B cell (primary cell): Measurements from ENCODE around the gene ATP10A. TPM values are rescaled to one million over a fixed set of nuclear protein-coding genes. Genes with fewer than 3 reads are reported as not detected.

Source experiments
- ATAC-seq: fragments of 200-7000 bp; cut with Tn5 transposase; one replicate; pipeline ENCODE4 v1.10.0; 2021; ENCODE audit warnings: low read depth, mild to moderate bottlenecking, moderate number of reproducible peaks, moderate library complexity
- CTCF ChIA-PET: fragments of 350-600 bp; sonication (Branson Sonifier 250); formaldehyde crosslinking; loops from one replicate; lab custom pipeline; 2021; ENCODE audit warnings: antibody characterized with exemption, inconsistent platforms; lab: Charles Lee
- POLR2A ChIA-PET: fragments of 350-600 bp; sonication (Branson Sonifier 250); formaldehyde crosslinking; loops from one replicate; lab custom pipeline; 2021; ENCODE audit warnings: antibody characterized with exemption; lab: Charles Lee
- DNase-seq: peaks from one replicate; pipeline ENCODE4 v3.0.0; 2013
- H2AFZ ChIP-seq: 2 replicates; pipeline ENCODE4 v1.6.1; 2012; ENCODE audit warnings: mild to moderate bottlenecking, low read depth, low read length; ENCODE audit not compliant: insufficient read depth, poor library complexity, severe bottlenecking
- H3K27ac ChIP-seq, 2 donors: 1 replicate in 1 of 2; 2 replicates in 1 of 2; pipeline ENCODE4 v1.5.1; 2012 to 2013; ENCODE audit warnings: low read length in 2 of 2, mild to moderate bottlenecking in 2 of 2, moderate library complexity in 1 of 2
- H3K27me3 ChIP-seq, 4 experiments: fragments of 200-600 bp in 1 of 4; sonication (generic) in 1 of 4; replicated peaks in 1 of 4; 1 replicate in 2 of 4; 2 replicates in 2 of 4; pipeline versions ENCODE4 v1.6.1 to v1.7.0; 2013 to 2016; ENCODE audit warnings: low read length in 3 of 4, mild to moderate bottlenecking in 2 of 4, mixed read lengths in 1 of 4, moderate library complexity in 1 of 4; ENCODE audit not compliant: insufficient read depth in 4 of 4, control insufficient read depth in 3 of 4; ENCODE audit errors: control extremely low read depth in 1 of 4
- H3K36me3 ChIP-seq, 2 experiments: replicated peaks in 1 of 2; 1 replicate in 1 of 2; 2 replicates in 1 of 2; pipeline versions ENCODE4 v1.6.1 to v1.7.1; 2013; ENCODE audit warnings: low read length in 1 of 2; ENCODE audit not compliant: insufficient read depth in 2 of 2, control insufficient read depth in 1 of 2; ENCODE audit errors: control extremely low read depth in 1 of 2, extremely low read depth in 1 of 2
- H3K4me1 ChIP-seq, 2 donors: fragments of 200-600 bp in 1 of 2; sonication (generic) in 1 of 2; 1 replicate in 1 of 2; 2 replicates in 1 of 2; pipeline versions ENCODE4 v1.5.1 to v1.6.1; 2013 to 2017; ENCODE audit warnings: low read length in 2 of 2; ENCODE audit not compliant: control insufficient read depth in 2 of 2, insufficient read depth in 2 of 2
- H3K4me2 ChIP-seq: replicated peaks from 2 replicates; pipeline ENCODE3; 2012; ENCODE audit warnings: mild to moderate bottlenecking, low read depth, low read length; ENCODE audit not compliant: poor library complexity, severe bottlenecking
- H3K4me3 ChIP-seq, 5 experiments: fragments of 200-600 bp in 1 of 5; sonication (generic) in 1 of 5; 1 replicate in 3 of 5; 2 replicates in 2 of 5; pipeline versions ENCODE4 v1.5.1 to v1.7.0; 2011 to 2016; ENCODE audit warnings: low read length in 4 of 5, mild to moderate bottlenecking in 4 of 5, low read depth in 2 of 5, control low read depth in 1 of 5, moderate library complexity in 1 of 5; ENCODE audit not compliant: insufficient read depth in 1 of 5; ENCODE audit errors: control extremely low read depth in 1 of 5, extremely low read depth in 1 of 5
- H3K79me2 ChIP-seq: fragments of 200-600 bp; sonication (generic); one replicate; pipeline ENCODE4 v1.6.0; 2016; ENCODE audit warnings: low read length; ENCODE audit not compliant: control insufficient read depth, insufficient read depth
- H3K9ac ChIP-seq: fragments of 200-600 bp; sonication (generic); 2 replicates; pipeline ENCODE4 v1.6.1; 2017; ENCODE audit warnings: mild to moderate bottlenecking, low read length, moderate library complexity
- H3K9me3 ChIP-seq, 3 donors: one replicate each; pipeline versions ENCODE4 v1.6.1 to v1.7.1; 2013; ENCODE audit warnings: low read length in 2 of 3; ENCODE audit not compliant: control insufficient read depth in 2 of 3, insufficient read depth in 1 of 3; ENCODE audit errors: control extremely low read depth in 1 of 3
- H4K20me1 ChIP-seq: 2 replicates; pipeline ENCODE4 v1.6.0; 2012; ENCODE audit warnings: mild to moderate bottlenecking, low read length; ENCODE audit not compliant: insufficient read depth, control insufficient read depth, poor library complexity, severe bottlenecking
- H3K27ac Mint-ChIP-seq: one replicate; pipeline ENCODE4 v1.8.0; 2021; ENCODE audit warnings: mixed read lengths
- H3K27me3 Mint-ChIP-seq: one replicate; pipeline ENCODE4 v1.8.0; 2021; ENCODE audit warnings: mixed read lengths
- H3K4me1 Mint-ChIP-seq: one replicate; pipeline ENCODE4 v1.8.0; 2021; ENCODE audit warnings: mixed read lengths
- H3K4me3 Mint-ChIP-seq: one replicate; pipeline ENCODE4 v1.8.0; 2021; ENCODE audit warnings: mixed read lengths
- H3K9me3 Mint-ChIP-seq: one replicate; pipeline ENCODE4 v1.8.0; 2022; ENCODE audit warnings: mixed read lengths; ENCODE audit not compliant: insufficient read depth
- EZH2 ChIP-seq: IDR thresholded peaks from 2 replicates; pipeline ENCODE4 v1.6.1; 2012; ENCODE audit warnings: borderline replicate concordance, low read depth, mild to moderate bottlenecking, moderate library complexity, low read length; ENCODE audit not compliant: insufficient read depth, poor library complexity, severe bottlenecking
- WGBS: methylation state at CpG from one replicate; pipeline ENCODE4 v1.1.5; 2013; ENCODE audit warnings: missing lambda C conversion rate; ENCODE audit not compliant: insufficient coverage; 5-methylcytosine and 5-hydroxymethylcytosine counted together
- intact Hi-C: fragments of 100-400 bp; cut with micrococcal nuclease; formaldehyde crosslinking; loops from one replicate; pipeline ENCODE4 v1.10.0; 2022
- polyA plus RNA-seq: library from polyadenylated mRNA; depleted of rRNA; stranded (reverse); fragments of >200 nt; gene quantifications from 2 replicates; pipeline ENCODE4 v1.2.3, GENCODE V29; 2012
- total RNA-seq, 2 donors: library from RNA; stranded (reverse); fragments of 120-200 nt in 1 of 2; gene quantifications; 1 replicate in 1 of 2; 2 replicates in 1 of 2; pipeline versions ENCODE4 v1.2.3 to v1.2.4, GENCODE V29; 2013 to 2022
- TF ChIP-seq, protein P1 (sequence below): fragments of 200-600 bp; IDR thresholded peaks from one replicate; pipeline ENCODE4 v1.8.0; 2022; ENCODE audit warnings: antibody characterized with exemption, mild to moderate bottlenecking

The ATP10A gene
- total and polyA plus RNA-seq, 2 donors (not counting 1 experiment from before 2014, with no cell fraction given): 0.21 to 0.22 TPM

DNA sequence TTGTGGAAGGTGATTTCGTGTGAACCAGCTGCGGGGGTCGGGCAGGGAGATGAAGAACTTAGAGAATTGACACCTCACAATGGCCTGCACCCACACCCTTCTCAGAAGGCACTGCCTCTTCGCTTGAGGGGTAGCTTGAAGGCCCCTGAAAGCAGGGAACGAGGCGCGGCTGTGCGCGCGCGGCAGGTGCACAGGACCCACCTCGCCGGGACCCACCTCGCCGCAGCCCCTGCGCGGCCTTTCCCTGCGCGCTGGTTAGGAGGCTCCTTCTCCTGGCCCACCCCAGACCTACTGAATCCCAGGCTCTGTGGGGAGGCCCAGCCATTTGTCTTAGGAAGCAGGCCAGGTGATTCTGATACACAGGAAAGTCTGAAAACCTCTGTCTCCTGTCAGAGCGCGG lies 46.2 kb upstream of the ATP10A start:
- DNase-seq (no peak), ATAC-seq (no peak)
- H3K9me3 ChIP-seq: no peaks in the 10 kb centered on the region
- H4K20me1 ChIP-seq: no peaks in the 10 kb centered on the region
- Mint-ChIP-seq H3K4me1 (no peaks in the 10 kb centered on the region), H3K27ac (no peak overlapping the region), H3K27me3 (peaks cover 3% of the 10 kb centered on the region), H3K4me3 (no peak overlapping the region), H3K9me3 (peaks cover 2% of the 10 kb centered on the region)
- 84% methylated on average over 16 of the region's 21 CpGs for WGBS
- intact Hi-C loops: no loop called here
- H3K27me3 ChIP-seq: no peaks in the 10 kb centered on the region
- no peak overlapping the region for H3K9ac ChIP-seq
- H3K36me3 ChIP-seq: no peaks in the 10 kb centered on the region
- H3K79me2 ChIP-seq: no peaks in the 10 kb centered on the region
- TF ChIP-seq EZH2: no peak
- TF ChIP-seq, protein P1, sequence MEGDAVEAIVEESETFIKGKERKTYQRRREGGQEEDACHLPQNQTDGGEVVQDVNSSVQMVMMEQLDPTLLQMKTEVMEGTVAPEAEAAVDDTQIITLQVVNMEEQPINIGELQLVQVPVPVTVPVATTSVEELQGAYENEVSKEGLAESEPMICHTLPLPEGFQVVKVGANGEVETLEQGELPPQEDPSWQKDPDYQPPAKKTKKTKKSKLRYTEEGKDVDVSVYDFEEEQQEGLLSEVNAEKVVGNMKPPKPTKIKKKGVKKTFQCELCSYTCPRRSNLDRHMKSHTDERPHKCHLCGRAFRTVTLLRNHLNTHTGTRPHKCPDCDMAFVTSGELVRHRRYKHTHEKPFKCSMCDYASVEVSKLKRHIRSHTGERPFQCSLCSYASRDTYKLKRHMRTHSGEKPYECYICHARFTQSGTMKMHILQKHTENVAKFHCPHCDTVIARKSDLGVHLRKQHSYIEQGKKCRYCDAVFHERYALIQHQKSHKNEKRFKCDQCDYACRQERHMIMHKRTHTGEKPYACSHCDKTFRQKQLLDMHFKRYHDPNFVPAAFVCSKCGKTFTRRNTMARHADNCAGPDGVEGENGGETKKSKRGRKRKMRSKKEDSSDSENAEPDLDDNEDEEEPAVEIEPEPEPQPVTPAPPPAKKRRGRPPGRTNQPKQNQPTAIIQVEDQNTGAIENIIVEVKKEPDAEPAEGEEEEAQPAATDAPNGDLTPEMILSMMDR: no peak
- H3K4me2 ChIP-seq: no peak overlapping the region
- H3K27ac ChIP-seq: no peak overlapping the region
- CTCF ChIA-PET: no interaction called here
- no peaks in the 10 kb centered on the region for H3K4me1 ChIP-seq
- POLR2A ChIA-PET: no interaction called here
- H2AFZ ChIP-seq: no peak overlapping the region
- no peak overlapping the region for H3K4me3 ChIP-seq

DNA sequence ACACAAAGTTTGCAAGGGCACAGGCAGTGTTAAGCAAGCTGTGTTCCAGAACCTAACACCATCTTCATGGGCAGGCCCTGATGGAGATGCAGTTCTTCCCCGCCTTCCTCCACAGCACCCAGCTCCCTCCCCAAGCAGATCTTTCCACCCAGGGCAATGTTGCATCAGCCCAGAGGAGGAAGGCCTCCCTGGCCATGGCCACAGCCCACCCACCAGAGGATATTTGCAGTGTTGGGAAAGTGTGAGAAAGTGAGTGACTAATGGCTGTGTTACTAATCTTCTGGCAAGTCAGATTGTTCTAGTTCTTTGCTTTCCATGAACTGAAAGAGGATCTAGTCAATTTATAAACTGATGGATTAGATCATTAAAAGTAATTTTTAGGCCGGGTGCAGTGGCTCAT lies 42.0 kb upstream of the ATP10A start:
- H3K9me3 Mint-ChIP-seq: no peaks in the 10 kb centered on the region
- H3K27ac Mint-ChIP-seq: no peak overlapping the region
- Histone ChIP-seq H2AFZ (no peak overlapping the region), H3K4me3 (no peak overlapping the region), H3K27me3 (no peaks in the 10 kb centered on the region), H3K4me1 (no peaks in the 10 kb centered on the region), H3K79me2 (no peaks in the 10 kb centered on the region), H4K20me1 (no peaks in the 10 kb centered on the region), H3K9ac (no peak overlapping the region), H3K36me3 (no peaks in the 10 kb centered on the region), H3K9me3 (peaks cover 0 to 5% (median 0%) of the 10 kb centered on the region in 3 donors), H3K4me2 (no peak overlapping the region), H3K27ac (no peak overlapping the region)
- CTCF ChIA-PET: no interaction called here
- H3K4me1 Mint-ChIP-seq: no peaks in the 10 kb centered on the region
- TF ChIP-seq, protein P1: no peak
- no peak for TF ChIP-seq EZH2
- no peak for DNase-seq
- intact Hi-C loops: no loop called here
- ATAC-seq: no peak
- H3K4me3 Mint-ChIP-seq: no peak overlapping the region
- WGBS: 84% methylated on average over 2 of the region's 2 CpGs
- peaks cover 3% of the 10 kb centered on the region for H3K27me3 Mint-ChIP-seq
- POLR2A ChIA-PET: no interaction called here
